HG03045 (cell line): Measurements from ENCODE around the gene NACC1.
"Not testable (repeated sequence)": the region's sequence is repeated elsewhere in the genome, so short reads cannot be mapped to it uniquely, and the experiment has no call there.

Source experiments
- ATAC-seq: cut with Tn5 transposase; IDR thresholded peaks from one replicate; pipeline ENCODE4 v1.9.1; 2021; ENCODE audit warnings: mild to moderate bottlenecking, moderate library complexity; ENCODE audit not compliant: unreplicated experiment

Gene NACC1

DNA sequence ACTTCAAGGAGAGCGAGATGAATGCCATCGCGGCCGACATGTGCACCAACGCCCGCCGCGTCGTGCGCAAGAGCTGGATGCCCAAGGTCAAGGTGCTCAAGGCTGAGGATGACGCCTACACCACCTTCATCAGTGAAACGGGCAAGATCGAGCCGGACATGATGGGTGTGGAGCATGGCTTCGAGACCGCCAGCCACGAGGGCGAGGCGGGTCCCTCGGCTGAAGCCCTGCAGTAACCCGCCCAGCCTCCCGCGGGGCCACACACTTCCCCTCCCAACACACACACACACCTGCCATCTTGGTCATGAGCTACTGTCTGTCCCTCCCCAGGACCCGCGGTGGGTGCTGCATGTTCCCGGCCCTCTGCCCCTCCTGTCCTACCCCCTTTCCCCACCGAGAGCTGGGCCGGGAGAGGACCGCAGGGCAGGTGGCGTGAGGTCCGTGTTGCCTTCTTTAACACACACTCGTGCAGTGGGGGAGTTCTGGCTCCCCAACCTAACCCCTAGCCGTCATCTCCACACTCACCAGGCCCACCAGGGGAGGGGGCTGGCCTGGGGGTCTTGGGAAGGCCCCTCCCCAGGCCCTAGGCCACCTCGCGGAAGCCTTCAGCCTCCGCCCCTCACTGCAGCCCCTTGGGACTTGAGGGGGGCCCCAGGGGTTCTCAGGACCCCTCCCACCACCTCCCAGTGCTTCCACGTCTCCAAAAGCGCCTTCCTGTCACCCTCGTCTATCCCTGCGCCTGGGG, 20.3 kb downstream of the NACC1 start:
- no peak for ATAC-seq

GRCh38 chr19:13138916-13139198, 20.8 kb downstream of the NACC1 start:
- ATAC-seq = no peak

GRCh38 chr19:13139633-13140311, 21.7 kb downstream of the NACC1 start:
- ATAC-seq = no peak

DNA sequence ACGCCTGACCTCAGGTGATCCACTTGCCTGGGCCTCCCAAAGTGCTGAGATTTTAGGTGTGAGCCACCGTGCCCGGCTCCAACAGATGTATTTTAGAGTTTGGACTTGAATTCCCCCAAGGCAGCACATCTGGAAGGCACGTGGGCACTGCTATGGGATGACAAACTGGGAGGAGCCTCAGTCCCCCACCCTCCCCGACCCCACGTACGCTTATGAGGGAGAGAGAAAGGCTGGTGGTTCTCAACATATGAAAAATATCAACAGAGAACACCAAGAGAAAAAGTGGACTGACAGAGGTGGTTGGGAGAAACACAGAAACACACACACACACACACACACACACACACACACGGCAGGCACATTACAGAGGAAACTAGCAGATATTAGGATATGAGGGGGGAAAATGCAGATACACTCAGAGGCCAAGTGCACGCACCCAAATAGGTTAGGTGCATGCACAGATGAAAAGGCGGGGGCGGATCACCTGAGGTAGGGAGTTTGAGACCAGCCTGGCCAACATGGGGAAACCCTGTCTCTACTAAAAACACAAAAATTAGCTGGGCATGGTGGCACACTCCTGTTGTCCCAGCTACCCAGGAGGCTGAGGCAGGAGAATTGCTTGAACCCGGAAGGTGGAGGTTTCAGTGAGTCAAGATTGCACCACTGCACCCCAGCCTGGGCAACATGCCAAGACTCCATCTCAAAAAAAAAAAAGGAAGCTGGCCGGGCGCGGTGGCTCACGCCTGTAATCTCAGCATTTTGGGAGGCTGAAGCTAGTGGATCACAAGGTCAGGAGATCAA, 28.9 kb downstream of the NACC1 start:
- no peak for ATAC-seq

- not testable (repeated sequence) for ATAC-seq
These were observed 31.1 kb downstream of the NACC1 start for GRCh38 chr19:13149173-13149627.

DNA sequence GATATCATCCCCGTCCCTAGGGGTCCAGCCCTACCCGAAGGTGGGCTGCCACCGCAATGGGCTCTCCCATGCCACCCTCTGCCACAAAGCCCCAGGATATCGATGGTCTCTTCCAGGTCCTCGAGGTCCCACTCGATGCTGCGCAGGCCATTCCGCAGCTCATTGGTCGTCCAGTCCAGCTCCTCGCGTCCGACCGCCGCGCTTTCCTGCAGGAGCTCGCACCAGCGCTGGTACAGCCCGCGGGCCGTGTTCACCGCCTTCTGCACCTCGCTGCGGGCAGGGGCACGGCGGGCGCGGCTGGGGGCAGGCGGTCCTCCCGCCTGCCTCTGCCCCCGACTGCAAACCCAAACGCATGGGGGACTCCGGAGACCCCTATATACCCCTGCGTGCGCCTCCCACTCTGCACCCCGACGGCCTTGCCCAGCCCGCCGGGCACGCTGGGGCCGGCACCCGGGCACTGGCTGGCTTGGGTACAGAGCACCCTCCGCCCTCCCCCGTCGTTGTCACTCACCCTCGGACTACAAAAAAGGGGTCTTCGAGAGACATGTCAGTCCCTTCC, 31.6 kb downstream of the NACC1 start:
- ATAC-seq = peak; percentile 0

GRCh38 chr19:13150187-13150930, 32.3 kb downstream of the NACC1 start, which contains the start of the genes IER2 and STX10:
TSS of gene IER2 (plus strand) at chr19:13150411. CDS start at chr19:13153187, 2,776 bp downstream.
TSS of gene STX10 (minus strand) at chr19:13150375. CDS start at chr19:13150173, 202 bp downstream.
- peak; percentile 36 for ATAC-seq

- ATAC-seq = no peak
These were observed 33.0 kb downstream of the NACC1 start for GRCh38 chr19:13150931-13151604.

- peak; percentile 37 for ATAC-seq
These were observed 33.7 kb downstream of the NACC1 start for GRCh38 chr19:13151605-13152355.

GRCh38 chr19:13152356-13152973, 34.4 kb downstream of the NACC1 start:
- ATAC-seq = peak; percentile 13

DNA sequence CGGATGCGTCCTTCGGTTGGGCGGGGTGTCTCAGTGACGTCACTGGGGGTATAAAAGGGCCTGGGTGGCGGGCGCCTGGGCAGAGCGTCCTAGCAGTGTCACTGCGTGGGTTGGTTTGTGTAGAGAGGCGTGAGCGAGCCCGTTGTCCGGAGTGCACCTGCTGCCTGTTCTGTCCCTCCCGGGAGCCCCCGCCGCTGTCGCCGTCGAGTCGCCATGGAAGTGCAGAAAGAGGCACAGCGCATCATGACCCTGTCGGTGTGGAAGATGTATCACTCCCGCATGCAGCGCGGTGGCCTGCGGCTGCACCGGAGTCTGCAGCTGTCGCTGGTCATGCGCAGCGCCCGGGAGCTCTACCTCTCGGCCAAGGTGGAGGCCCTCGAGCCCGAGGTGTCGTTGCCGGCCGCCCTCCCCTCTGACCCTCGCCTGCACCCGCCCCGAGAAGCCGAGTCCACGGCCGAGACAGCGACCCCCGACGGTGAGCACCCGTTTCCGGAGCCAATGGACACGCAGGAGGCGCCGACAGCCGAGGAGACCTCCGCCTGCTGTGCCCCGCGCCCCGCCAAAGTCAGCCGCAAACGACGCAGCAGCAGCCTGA, 35.0 kb downstream of the NACC1 start:
- peak; percentile 32 for ATAC-seq

GRCh38 chr19:13153569-13154240, 35.6 kb downstream of the NACC1 start:
- no peak for ATAC-seq

DNA sequence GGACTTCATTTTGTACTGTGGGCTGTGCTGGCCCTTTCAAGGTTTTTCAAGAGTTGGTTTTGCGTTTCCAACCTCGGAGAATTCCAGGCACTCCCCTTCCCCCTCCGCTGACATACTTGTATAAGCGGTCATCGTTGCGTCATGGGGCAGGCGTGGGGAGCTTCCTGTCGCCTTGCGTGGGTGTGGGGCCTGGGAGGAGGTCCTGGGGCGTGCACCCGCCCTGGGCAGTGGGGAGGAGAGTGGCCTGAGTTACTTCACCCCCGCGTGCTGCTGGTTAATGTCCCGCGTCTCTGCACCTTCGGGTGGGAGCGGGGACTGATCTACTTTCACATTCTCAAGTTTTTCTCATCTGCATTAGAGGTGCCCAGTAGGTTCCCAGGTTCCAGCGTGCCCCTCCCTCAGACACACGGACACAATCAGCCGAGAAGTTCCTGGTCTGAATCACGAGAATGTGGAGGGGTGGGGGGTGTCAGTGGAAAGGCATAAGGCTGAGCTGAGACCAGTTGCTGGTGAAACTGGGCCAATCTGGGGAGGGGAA, 36.2 kb downstream of the NACC1 start:
- ATAC-seq = no peak

DNA sequence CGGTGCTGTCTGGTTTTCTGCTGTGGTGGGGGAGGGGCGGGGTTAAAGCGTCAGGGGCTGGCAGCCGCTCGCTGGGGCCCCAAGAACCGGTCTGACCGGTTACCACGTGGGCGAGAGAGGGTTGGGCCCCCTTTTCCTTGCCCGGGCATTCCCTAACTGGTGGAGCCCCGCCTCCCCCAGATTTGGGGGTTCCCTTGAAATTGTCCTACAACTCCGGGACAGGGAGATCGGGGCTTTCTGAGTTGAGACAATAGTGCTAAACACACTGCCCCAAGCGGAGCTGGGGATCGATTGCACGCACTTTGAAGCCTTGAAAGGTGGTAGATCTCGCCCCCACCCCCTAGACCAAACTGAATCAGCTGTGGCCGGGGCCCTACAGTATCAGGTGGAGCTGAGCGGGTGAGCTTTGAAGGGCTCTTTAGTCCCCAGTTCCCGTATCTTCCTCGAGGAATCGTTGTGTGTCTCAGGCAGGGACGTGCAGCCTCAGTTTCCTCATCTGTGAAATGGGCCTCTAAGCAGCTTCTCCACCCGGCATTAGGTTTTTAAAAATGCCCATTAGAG, 36.9 kb downstream of the NACC1 start:
- ATAC-seq = no peak

GRCh38 chr19:13155472-13156359, 37.7 kb downstream of the NACC1 start:
- ATAC-seq = no peak

- no peak for ATAC-seq
These were observed 41.6 kb downstream of the NACC1 start for GRCh38 chr19:13159713-13160112.
